IPS-11a (cell line): Measurements from ENCODE around the gene ATP13A1.

Source experiments
- H3K4me3 ChIP-seq: one replicate; pipeline ENCODE4 v1.5.1; 2013; ENCODE audit warnings: low read depth, low read length, control low read depth

Gene ATP13A1

GRCh38 chr19:19645233-19645870 lies 18.1 kb downstream of the ATP13A1 start:
- no peak overlapping the region for H3K4me3 ChIP-seq

DNA sequence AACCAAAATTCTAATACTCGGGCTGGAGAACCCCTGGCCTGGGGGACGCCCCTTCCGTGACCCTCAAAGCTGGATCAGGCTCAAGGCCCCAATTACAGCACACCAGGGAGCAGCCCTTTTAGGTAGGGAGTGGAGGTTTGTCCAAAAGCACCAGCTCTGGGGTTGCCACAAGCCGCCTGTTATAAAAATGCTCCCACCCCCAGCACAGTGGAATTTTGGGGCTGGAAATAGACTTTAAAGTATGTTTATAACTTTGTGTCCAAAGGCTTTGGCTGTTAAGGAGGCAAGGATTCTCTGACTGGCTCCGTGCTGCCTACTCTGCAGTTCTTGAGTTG lies 19.5 kb downstream of the ATP13A1 start:
- no peak overlapping the region for H3K4me3 ChIP-seq

DNA sequence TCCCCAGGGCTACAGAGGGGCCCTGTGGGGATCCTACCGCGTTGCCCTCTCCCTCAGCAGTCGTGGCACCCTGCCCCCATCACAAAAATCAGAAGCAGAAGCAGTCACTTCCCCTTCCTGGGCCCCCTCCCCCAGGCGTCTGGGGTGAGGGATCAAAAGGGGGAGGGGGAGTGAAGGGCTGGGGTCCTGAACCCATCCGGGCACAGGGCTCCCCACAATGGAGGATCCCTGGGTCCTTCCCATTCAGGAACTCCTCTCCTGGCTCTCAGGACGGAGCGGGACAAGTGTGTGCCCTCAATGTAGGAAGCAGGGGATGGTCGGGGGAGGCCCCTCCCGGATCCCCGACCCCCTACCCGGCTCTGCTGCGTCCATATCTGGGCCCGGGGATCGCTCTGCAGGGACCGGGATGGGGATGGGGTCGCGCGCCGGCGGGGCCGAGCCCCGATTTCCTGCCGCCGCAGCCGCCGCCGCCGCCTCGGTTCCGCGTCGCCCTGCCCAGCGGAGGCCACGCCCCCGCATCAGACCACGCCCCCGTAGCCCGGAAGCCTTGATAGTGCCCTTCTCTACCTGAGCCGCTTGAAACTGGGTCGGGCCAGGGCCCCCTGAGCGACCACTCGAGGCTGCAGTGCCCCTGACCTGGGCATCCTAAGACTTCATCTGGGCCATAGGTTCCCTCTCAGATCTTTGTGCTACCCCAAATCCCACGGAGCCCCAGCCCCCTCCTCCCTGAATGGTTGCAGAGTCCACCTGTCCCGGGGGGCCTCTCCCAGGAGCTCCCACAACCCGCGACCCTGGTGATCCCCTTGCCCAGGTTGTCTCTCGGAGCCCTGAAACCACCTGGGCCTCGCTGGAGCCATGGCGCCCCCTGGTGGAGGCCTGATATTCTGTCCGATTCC lies 20.1 kb downstream of the ATP13A1 start, which contains the start of gene GMIP:
Gene GMIP, minus strand, starts transcription at position 500 of the 896 bp plus-strand sequence. Its CDS starts 128 bp downstream, at position 372.
- peak within 1 kb of the TSS; percentile 73 for H3K4me3 ChIP-seq

DNA sequence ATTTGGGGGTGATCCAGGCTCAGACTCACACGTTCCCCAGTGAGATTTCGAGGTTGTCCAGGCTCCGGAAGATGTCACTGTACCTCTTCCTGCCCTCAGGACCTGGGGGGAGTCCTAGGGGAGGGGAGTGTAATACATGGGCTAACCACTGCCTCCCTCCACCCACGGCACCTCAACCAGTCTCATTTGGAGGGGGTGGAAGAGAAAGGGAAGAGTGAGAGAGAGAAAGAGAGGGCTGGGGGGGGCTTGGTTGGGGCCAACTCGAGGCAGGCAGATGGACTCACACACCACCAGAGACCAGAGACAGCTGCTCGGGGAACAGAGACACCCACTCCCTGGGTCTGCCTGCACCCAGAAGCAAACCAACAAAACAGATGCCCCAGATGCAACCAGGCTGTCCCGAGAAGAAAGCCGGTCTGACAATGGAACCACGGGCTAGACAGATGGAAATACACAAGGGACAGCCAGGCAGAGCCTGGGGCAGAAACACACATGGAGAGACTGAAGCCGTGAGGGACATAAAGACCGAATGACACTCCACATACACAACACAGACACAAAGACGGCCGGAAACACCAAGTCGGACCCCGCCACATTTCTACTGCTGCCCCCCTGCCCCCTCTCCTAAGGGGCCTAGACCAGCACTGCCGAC lies 20.8 kb downstream of the ATP13A1 start:
- peak overlapping the region; percentile 73 for H3K4me3 ChIP-seq

DNA sequence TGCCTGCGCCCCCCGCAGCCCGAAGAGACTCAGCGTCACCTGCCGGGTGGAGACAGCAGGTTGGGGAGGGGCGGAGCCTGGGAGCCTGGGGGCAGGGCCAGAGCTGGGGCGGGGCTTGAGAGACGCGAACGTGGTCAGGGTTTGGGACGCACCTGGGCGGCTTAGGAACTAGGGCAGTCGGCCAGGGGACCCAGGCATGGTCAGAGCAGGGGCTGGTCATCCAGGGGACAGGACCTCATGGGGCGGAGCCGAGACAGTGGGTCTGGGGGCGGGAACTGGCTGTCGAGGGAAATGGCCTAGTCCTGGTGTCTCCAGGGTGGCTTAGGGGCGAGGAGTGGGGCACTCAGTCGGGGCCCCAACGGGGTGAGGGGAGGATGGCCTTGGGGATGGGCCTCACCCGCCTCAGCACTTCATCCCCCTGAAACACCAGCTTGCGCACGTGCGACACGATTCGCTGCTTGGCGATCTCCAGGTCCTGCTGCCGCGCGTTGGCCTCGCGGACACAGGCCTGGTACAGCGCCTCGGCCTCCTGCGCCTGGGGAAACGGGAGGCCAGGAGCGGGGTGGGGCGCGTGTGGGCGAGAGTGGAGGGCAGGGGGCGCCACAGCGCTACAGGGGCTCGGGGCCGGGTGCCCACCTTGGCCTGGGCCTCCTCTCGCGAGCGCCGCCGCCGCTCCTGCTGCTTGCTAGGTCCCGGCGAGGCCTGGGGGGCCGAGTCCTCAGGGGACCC lies 25.8 kb downstream of the ATP13A1 start:
- H3K4me3 ChIP-seq: no peak overlapping the region

GRCh38 chr19:19637186-19637522 lies 26.3 kb downstream of the ATP13A1 start:
- no peak overlapping the region for H3K4me3 ChIP-seq

DNA sequence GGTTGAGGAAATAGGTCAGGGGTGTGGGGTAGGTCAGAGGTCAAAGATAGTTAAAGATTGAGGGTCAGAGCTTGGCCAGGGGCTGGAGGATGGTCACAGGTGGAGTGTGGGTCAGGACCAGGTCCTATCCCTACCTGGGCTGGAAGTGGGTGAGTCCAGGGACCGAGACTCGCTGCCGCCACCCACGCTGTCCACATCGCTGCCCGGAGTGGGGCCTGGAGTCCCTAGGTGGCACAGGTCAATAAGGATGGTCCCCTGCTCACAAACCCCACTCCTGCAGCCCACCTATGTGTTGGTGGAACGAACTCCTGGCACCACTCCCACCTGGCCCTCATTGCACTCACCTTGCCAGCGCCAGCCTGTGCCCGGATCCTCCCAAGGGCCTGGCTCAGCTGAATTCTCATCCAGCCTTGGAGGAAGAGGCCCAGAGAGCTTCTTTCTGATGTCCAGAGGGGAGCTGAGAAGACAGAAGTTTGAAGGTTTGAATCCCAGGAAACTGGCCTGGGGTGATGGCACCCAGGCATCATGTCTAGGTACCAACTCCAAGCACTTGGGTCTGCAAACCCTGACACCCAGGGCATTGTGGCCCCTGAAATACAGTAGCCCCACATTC lies 26.8 kb downstream of the ATP13A1 start:
- H3K4me3 ChIP-seq: no peak overlapping the region

- H3K4me3 ChIP-seq: no peak overlapping the region
Measured at GRCh38 chr19:19635313-19635702, 28.2 kb downstream of the ATP13A1 start.

DNA sequence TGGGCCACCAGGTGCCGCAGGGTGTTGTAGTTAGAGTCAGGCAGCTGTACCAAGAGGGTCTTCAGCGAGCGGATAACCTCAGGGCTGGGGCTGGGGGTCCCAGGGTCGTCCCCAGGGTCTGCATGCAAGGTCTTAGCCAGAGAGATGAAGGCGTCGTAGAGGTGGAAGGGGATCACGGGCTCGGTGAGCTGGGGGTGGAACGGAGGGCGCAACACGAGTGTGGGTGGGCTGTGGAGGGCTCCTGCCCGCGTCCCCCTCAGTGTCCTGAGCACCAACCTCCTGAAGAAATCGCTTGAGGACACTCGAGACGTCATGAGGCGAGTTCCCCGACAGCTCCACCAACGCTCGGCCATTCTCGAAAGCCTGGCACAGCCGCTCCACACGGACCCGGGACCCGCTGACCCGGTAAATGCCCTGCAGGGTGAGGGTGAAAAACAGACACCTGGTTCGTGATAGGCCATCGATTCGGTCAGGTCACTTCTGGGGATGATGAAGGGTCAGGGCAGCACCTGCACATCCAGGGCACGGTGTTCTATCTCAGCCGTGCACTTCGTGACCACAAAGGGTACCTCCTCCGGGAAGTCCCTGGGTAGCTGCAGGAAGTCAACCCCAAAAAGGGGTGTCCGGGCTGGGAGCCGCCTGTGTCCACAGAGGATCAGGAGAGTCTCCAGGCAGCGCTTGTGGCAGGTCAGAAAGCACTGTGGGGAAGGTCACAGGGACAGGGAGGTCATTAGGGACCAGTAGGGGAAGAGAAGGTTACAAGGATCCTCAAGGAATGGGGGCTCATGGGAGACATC lies 28.8 kb downstream of the ATP13A1 start:
- no peak overlapping the region for H3K4me3 ChIP-seq

DNA sequence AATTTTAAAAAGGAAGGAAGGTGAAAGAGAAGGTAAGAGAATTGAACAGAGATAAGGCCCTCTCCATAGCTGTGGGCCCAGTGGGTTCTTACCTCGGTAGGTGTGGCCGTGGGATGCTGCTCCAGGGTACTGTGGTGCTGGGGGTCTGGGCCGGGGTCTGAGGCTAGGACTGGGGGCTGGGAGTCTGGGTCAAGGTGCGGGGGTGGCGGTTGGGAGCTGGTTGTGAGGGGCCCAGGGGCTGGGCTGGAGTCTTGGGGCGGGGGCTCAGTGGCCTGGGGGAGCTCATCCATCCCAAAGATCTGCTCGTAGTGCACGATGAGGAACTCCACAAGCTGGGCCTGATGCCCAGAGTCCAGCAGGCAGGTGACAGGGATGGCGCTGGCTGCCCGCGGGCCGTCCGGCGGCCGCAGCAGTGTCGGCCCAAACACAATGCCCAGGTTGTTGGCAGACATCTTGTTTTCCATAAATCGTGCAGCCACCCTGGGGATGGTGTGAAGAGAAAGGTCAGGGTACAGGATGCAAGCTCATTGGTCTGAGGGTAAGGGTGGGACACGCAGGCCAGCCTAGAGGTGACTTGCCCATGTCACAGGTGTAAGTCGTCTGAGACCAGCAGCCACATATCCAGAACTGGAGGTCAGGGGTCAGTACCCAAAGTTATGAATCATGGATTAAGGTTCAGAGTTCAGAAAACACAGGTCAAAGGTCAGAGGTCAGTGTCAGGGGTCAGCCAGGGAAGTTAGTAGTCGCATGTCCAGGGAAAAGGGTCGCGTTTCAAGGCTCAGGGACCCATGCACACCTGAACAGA lies 29.6 kb downstream of the ATP13A1 start:
- no peak overlapping the region for H3K4me3 ChIP-seq

GRCh38 chr19:19632661-19633060 lies 30.8 kb downstream of the ATP13A1 start:
- no peak overlapping the region for H3K4me3 ChIP-seq

GRCh38 chr19:19631346-19631745 lies 32.1 kb downstream of the ATP13A1 start:
- no peak overlapping the region for H3K4me3 ChIP-seq

- no peak overlapping the region for H3K4me3 ChIP-seq
Measured at GRCh38 chr19:19630426-19630825, 33.0 kb downstream of the ATP13A1 start.

DNA sequence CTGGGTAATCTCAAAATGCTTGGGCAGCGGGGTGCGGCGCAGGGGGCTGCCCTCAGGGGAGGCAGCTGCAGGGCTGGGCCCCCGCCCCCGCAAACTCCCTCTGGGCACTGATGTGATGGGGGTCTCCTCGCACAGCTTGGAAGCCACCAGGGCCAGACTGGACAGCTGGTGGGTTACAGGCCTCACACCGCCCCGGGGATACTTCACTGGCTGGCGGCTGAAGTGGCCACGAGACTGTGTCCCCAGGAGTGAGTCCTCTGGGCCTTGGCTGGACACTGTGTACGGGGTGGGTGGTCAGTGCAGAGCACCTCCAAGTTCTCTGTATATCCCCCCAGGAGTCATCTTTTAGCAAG lies 33.4 kb downstream of the ATP13A1 start:
- no peak overlapping the region for H3K4me3 ChIP-seq

DNA sequence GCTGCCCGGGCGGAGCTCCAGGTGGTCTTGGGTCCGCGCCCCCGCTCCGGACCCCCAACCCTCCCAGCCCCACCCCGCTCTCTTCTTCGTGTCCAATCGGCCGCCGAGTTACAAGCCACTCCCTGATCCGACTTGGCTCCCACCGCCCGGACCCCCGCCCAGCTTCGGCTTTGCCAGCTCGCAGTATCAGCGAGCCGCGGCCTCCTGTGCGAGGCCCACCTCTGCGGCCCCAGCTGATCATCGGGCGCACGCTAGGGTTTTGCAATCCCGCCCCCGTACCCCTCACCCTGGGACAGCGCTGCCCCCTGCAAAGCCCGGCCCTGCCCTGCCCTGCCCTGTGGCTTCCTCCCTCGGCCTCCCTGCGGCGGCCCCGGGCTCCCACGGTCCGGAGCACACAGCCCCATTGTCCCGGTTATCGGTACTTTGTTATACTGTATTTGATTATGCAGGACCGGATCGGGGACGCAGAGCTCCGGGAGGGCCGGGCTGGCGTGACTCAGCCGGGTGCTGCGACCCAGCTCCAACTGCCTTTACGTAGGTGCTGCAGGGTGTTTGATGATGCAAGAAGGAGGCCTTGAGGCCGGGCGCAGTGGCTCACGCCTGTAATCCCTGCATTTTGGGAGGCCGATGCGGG lies 34.9 kb downstream of the ATP13A1 start:
- peak overlapping the region; percentile 21 for H3K4me3 ChIP-seq

DNA sequence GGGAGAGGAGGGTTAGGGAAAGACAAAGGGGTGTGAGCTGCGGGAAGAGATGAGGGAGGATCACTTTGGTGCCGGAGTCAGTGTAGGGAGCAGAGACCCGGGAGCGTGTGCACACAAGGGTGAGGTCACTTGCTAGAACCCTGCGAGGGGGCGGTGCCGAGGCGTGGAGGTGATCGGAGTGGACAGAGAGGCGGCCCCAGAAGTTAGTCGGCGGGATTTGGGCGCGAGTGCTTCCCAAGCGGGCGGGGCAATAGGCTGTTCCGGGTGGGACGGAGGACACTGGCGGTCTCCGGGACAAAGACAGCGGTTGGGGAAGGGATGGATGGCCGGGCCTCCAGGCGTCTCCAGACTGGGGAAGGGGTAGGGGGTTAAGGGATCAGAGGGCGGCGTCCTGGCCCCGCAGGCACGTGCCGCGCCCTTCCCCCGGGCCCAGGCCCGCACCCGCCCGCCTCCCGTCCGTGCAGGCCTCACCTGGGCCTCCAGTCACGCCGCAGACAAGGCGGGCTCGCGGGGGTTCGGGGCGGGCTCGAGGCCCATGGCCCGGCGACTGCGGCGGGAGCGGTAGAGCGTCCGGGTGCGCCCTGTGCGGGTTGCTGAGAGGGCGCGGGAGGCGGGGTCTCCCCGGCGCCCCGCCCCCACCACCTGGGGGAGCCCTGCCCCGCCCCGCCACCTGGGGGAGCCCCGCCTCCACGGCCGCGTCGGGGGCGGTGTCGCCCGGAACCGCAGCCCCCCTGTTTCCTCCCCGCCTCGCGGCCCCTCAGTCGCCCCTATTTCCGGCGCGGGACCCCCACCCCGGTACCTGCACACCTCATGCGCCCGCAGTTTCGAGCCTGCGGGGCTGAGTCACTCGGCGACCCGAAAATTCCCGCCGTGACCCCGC lies 35.6 kb downstream of the ATP13A1 start, which contains the start of gene LPAR2:
Gene LPAR2, minus strand, starts transcription at position 600 of the 880 bp plus-strand sequence. CDS start 945 bp downstream, outside the sequence.
- peak within 1 kb of the TSS; percentile 82 for H3K4me3 ChIP-seq
